Measurements from ENCODE around the gene PSME4. TPM values are rescaled to one million over a fixed set of nuclear protein-coding genes. Genes with fewer than 3 reads are reported as not detected.
A peak's percentile ranks its signal among the peaks of the same experiment; 100 is the strongest.

Gene PSME4
- total and polyA plus RNA-seq, 4 donors = 15.4 to 52.8 (median 28.4) TPM

DNA sequence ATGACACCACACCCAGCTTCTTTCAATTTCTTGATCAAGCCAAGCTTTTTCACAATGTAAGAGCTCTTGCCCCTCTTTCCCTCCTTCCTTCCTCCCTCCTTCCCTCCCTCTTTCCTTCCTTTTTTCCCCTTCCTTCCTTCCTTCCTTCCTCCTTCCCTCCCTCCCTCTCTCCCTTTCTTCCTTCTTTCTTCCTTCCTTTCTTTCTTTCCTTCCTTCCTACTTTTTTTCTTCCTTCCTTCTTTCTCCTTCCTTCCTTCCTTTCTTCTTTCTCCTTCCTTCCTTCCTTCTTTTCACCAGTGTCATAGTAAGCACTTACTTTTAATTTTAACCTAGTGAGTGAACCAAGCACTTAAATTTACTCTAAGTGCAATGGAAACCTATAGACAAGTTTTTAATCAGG, 21.2 kb upstream of the PSME4 start:
- no peaks in the 10 kb centered on the region for H3K36me3 ChIP-seq (ENCODE audit: control insufficient read depth in 4 of 4, insufficient read depth in 3 of 4, low read depth in 1 of 4, low read length in 3 of 4)
- H3K9me3 ChIP-seq (ENCODE audit: control insufficient read depth in 4 of 4, low read length in 3 of 4) = no peaks in the 10 kb centered on the region
- H3K27ac ChIP-seq (ENCODE audit: low read depth in 1 of 2, low read length in 2 of 2) = no peak overlapping the region
- H3K4me1 ChIP-seq (ENCODE audit: control insufficient read depth in 4 of 4, insufficient read depth in 4 of 4, low read length in 3 of 4) = peaks cover 0 to 16% (median 8%) of the 10 kb centered on the region in 4 donors
- H3K4me3 ChIP-seq (ENCODE audit: low read depth in 1 of 3, low read length in 3 of 3) = no peak overlapping the region
- no peak overlapping the region for H3K9ac ChIP-seq (ENCODE audit: low read depth in 1 of 2, low read length in 2 of 2)
- H3K27me3 ChIP-seq (ENCODE audit: control insufficient read depth in 4 of 4, insufficient read depth in 4 of 4, low read length in 3 of 4) = no peaks in the 10 kb centered on the region
- TF ChIP-seq FOXA2 (IDR thresholded peaks at IDR 0.05) (no peak), SP1 (IDR thresholded peaks at IDR 0.05) (no peak), HNF4A (conservative IDR thresholded peaks at IDR 0.05) (no peak), RXRA (IDR thresholded peaks at IDR 0.05) (no peak), JUND (IDR thresholded peaks at IDR 0.05) (no peak), FOXA1 (IDR thresholded peaks at IDR 0.05) (no peak), TAF1 (conservative IDR thresholded peaks at IDR 0.05) (no peak), EGR1 (IDR thresholded peaks at IDR 0.05; ENCODE audit: low read depth in 2 of 2) (no peak), NR2F2 (IDR thresholded peaks at IDR 0.05) (no peak), HNF4G (IDR thresholded peaks at IDR 0.05) (no peak)
- TF ChIP-seq, protein P1, sequence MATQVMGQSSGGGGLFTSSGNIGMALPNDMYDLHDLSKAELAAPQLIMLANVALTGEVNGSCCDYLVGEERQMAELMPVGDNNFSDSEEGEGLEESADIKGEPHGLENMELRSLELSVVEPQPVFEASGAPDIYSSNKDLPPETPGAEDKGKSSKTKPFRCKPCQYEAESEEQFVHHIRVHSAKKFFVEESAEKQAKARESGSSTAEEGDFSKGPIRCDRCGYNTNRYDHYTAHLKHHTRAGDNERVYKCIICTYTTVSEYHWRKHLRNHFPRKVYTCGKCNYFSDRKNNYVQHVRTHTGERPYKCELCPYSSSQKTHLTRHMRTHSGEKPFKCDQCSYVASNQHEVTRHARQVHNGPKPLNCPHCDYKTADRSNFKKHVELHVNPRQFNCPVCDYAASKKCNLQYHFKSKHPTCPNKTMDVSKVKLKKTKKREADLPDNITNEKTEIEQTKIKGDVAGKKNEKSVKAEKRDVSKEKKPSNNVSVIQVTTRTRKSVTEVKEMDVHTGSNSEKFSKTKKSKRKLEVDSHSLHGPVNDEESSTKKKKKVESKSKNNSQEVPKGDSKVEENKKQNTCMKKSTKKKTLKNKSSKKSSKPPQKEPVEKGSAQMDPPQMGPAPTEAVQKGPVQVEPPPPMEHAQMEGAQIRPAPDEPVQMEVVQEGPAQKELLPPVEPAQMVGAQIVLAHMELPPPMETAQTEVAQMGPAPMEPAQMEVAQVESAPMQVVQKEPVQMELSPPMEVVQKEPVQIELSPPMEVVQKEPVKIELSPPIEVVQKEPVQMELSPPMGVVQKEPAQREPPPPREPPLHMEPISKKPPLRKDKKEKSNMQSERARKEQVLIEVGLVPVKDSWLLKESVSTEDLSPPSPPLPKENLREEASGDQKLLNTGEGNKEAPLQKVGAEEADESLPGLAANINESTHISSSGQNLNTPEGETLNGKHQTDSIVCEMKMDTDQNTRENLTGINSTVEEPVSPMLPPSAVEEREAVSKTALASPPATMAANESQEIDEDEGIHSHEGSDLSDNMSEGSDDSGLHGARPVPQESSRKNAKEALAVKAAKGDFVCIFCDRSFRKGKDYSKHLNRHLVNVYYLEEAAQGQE (IDR thresholded peaks at IDR 0.05) = no peak
- TF ChIP-seq, protein P2, sequence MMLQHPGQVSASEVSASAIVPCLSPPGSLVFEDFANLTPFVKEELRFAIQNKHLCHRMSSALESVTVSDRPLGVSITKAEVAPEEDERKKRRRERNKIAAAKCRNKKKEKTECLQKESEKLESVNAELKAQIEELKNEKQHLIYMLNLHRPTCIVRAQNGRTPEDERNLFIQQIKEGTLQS (IDR thresholded peaks at IDR 0.05) = no peak
- TF ChIP-seq, protein P3, sequence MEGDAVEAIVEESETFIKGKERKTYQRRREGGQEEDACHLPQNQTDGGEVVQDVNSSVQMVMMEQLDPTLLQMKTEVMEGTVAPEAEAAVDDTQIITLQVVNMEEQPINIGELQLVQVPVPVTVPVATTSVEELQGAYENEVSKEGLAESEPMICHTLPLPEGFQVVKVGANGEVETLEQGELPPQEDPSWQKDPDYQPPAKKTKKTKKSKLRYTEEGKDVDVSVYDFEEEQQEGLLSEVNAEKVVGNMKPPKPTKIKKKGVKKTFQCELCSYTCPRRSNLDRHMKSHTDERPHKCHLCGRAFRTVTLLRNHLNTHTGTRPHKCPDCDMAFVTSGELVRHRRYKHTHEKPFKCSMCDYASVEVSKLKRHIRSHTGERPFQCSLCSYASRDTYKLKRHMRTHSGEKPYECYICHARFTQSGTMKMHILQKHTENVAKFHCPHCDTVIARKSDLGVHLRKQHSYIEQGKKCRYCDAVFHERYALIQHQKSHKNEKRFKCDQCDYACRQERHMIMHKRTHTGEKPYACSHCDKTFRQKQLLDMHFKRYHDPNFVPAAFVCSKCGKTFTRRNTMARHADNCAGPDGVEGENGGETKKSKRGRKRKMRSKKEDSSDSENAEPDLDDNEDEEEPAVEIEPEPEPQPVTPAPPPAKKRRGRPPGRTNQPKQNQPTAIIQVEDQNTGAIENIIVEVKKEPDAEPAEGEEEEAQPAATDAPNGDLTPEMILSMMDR (IDR thresholded peaks at IDR 0.05; ENCODE audit: low read depth, low read length, missing input control) = no peak
- TF ChIP-seq, protein P4, sequence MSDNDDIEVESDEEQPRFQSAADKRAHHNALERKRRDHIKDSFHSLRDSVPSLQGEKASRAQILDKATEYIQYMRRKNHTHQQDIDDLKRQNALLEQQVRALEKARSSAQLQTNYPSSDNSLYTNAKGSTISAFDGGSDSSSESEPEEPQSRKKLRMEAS (IDR thresholded peaks at IDR 0.05) = no peak
- TF ChIP-seq, protein P5, sequence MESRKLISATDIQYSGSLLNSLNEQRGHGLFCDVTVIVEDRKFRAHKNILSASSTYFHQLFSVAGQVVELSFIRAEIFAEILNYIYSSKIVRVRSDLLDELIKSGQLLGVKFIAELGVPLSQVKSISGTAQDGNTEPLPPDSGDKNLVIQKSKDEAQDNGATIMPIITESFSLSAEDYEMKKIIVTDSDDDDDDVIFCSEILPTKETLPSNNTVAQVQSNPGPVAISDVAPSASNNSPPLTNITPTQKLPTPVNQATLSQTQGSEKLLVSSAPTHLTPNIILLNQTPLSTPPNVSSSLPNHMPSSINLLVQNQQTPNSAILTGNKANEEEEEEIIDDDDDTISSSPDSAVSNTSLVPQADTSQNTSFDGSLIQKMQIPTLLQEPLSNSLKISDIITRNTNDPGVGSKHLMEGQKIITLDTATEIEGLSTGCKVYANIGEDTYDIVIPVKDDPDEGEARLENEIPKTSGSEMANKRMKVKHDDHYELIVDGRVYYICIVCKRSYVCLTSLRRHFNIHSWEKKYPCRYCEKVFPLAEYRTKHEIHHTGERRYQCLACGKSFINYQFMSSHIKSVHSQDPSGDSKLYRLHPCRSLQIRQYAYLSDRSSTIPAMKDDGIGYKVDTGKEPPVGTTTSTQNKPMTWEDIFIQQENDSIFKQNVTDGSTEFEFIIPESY (IDR thresholded peaks at IDR 0.05) = no peak
- DNase-seq (ENCODE audit: low spot score) = no peak

DNA sequence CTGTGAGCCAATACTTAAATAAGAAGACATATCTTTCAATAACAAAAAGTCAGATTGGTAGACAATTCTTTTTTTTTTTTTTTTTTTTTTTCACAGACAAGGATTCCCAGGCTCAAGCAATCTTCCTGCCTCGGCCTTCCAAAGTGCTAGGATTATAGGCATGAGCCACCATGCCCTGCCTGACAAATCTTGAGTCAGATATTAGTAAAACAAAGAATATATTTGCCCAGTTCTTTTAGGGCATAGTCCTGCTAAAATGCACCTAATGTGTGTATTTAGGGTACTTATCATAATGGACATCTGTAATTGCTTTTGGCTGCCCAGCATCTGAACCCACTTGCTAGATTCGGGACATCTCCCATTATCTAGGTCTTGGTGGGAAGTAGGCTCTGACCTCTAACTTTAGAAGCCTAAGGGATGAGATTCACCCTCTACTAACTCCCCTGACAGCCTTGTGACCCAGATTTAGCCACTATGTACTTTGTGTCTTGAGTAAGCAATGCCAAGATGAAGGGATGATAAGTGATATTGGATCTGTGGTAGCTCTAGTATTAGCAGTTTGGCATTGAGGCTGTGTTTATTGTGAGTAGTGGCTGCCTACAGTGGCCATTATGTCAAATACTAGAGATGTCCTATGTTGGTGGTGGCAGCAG, 18.5 kb upstream of the PSME4 start:
- H3K9me3 ChIP-seq (ENCODE audit: control insufficient read depth in 4 of 4, low read length in 3 of 4) = no peaks in the 10 kb centered on the region
- H3K9ac ChIP-seq (ENCODE audit: low read depth in 1 of 2, low read length in 2 of 2) = no peak overlapping the region
- peaks cover 0 to 20% (median 11%) of the 10 kb centered on the region in 4 donors for H3K4me1 ChIP-seq (ENCODE audit: control insufficient read depth in 4 of 4, insufficient read depth in 4 of 4, low read length in 3 of 4)
- TF ChIP-seq GABPA (IDR thresholded peaks at IDR 0.05 in 1 of 2, conservative IDR thresholded peaks at IDR 0.05 in 1 of 2) (no peak), EGR1 (IDR thresholded peaks at IDR 0.05; ENCODE audit: low read depth in 2 of 2) (no peak), TAF1 (conservative IDR thresholded peaks at IDR 0.05) (no peak), FOXA2 (IDR thresholded peaks at IDR 0.05) (peak; percentile 8), SP1 (IDR thresholded peaks at IDR 0.05) (no peak), FOXA1 (IDR thresholded peaks at IDR 0.05) (no peak)
- TF ChIP-seq, protein P1 (IDR thresholded peaks at IDR 0.05) = no peak
- TF ChIP-seq, protein P5 (IDR thresholded peaks at IDR 0.05) = no peak
- H3K4me3 ChIP-seq (ENCODE audit: low read depth in 1 of 3, low read length in 3 of 3) = no peak overlapping the region
- H3K27me3 ChIP-seq (ENCODE audit: control insufficient read depth in 4 of 4, insufficient read depth in 4 of 4, low read length in 3 of 4) = no peaks in the 10 kb centered on the region
- no peak for DNase-seq (ENCODE audit: low spot score)
- H3K27ac ChIP-seq (ENCODE audit: low read depth in 1 of 2, low read length in 2 of 2) = no peak overlapping the region
- no peaks in the 10 kb centered on the region for H3K36me3 ChIP-seq (ENCODE audit: control insufficient read depth in 4 of 4, insufficient read depth in 3 of 4, low read depth in 1 of 4, low read length in 3 of 4)
- 84% methylated on average over 2 of the region's 2 CpGs for WGBS

Measured in liver (tissue), 9 donors.